Activated CD4-positive, alpha-beta T cell treated with anti-CD3 and anti-CD28 coated beads, Interleukin-2, amount 50 U/mL, for 16 hours (primary cell): ENCODE results near the gene ARL10.
"Not testable (repeated sequence)": the region's sequence is repeated elsewhere in the genome, so short reads cannot be mapped to it uniquely, and the experiment has no call there.

ENCODE experiments used
- DNase-seq: peaks from one replicate; pipeline ENCODE4 v3.0.0-alpha.2; 2020

The ARL10 gene

DNA sequence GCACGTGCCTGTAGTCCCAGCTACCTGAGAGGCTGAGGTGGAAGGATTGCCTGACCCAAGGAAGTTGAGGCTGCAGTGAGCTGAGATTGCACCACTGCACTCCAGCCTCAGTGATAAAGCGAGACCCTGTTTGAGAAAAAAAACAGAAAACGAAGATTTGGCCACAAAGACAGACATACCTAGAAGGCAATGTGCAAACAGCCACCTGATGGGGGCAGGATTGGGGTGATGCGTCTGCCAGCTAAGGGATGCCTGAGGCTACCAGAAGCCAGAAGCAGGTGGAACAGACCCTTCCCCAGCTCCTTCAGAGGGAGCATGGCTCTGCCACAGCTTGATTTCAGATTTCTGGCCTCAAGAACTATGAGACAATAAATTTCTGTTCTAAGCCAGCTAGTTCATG is 26.2 kb downstream of the ARL10 start:
- DNase-seq, result no peak

DNA sequence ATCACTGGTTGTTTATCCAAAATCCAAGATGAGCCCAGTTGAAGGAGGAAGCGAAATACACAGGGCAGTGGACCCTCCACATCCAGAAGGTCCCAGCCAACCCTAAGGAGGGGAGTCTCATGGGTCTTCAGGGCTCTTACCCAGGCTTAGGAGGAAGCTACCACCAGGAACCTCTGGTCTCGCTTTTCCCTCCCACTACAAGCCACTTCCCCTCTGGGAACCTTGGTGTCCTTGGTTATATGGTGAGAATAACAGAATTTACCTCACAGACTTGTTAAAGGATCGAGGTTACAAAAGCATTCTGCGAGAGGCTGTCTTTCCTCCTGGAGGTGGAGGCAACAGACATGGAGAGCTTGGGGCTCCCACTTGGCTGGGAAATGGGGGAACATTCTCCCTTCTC is 26.7 kb downstream of the ARL10 start:
- DNase-seq, result no peak

DNA sequence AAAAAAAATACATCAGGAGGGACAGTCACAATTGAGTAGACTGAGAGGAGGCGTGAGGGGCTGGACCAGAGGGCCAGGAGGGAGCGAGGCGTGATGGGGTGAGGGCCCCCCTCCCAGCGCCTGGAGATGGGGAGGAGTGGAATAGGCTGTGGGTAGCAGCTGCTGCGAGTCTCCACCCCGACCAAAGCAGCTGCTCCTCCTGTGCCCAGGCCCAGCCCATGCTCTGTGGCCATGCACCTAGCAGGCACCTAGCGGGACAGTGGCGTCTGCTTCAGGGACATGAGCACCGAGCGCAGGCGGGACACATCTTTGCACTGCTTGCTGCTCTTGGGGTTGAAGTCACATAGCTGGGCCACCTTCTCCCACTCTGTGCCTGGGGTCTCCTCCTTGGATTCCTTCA is 27.2 kb downstream of the ARL10 start:
- no peak for DNase-seq

DNA sequence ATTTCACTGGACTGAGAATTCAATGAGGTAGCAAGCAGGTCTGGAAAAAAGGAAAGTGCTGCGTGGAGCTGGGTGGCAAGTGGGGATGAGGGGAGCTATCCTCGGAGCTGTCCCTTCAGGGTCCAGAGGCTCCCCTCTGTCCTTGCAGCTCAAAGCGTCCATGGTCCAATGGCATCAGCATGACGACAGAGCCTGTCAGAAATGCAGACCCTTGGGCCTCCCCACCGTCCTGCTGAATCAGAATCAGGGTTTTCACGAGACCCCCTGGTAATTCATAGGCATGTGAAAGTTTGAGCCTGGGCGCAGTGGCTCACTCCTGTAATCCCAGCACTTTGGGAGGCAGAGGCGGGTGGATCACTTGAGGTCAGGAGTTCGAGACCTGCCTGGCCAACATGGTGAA is 28.8 kb downstream of the ARL10 start:
- DNase-seq, result no peak

DNA sequence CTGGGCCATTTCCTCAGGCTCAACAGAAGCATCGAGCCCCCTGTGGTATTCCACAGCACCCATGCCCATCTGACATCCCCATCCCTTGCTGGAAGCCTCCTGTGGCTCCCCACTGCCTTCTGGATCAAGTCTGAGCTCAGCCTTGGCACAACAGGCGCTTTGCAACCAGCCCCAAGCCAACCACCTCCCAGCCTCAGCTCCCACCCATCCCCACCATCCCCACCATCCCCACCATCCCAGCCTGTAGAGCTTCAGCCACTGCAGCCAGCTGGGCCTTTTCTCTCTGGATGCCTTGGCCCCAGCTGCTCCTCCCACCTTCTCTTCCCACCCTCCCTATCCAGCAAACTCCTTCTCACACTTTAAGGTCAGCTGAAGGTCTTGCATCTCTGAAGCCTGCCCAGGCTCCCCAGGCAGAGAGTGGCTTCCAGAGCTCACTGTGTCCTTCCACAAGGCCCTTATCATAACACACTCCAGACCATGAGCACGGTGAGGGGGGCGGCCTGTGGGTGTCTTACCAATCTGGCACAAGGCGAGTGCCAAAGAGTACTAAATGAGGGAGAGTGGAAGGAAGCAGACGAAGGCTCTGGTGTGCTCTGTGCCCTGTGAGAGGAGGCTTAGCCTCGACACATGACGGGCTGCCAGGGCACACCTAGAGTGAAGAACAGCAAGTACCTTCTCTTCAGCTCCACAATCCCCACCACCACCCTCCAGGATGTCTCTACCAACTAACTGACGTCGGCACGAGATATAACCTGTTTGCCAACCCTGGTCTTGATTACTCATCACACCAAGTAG is 29.8 kb downstream of the ARL10 start:
- no peak for DNase-seq

DNA sequence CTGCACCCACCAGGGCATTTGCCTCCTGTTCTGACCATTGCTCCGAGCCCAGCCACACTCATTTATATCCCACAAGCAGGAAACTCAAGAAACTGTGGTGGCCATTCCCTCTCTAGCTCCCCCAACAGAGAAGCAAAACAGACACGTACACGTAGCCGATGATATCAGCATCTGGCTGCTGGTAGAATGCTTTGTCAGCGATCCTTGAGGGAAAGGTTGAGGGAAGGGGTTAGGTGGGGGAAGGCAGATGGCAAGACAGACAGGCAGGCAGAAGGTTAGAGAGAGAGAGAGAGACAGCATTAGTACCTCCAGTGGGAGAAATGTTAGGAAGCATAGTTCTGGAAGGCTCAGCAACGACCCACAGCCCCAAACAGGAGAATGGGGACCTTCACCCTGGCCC is 31.0 kb downstream of the ARL10 start:
- no peak for DNase-seq

DNA sequence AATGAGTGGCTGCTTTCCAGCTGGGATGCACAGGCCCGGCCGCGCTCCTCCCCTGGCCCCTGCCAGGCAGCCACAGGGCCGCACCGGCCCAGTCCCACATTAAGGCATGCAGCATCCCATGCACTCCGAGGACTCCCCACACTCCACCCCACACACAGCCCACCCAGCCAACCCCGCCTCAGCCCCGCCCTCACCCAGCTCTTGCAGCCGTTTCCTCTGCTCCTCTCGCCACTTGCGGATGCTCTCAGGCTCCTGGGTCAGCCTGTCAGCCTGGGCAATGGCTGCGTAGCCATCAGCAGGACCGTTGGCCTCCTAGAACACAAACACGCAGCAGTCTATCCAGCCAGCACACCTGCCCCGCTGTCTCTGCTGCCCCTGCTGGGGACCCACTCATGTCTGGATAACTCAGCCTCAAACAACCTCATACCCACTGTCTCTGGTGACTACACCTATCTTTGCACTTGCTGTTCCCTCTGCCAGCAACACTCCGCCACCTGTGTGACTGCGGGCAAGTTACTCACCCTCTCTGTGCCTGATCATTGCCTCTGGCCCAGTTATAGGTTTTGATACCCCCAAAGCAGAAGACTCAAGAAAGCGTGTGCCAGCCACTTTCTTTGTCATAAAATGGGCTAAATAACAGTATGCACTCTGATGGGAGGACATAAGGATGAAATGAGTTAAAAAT is 32.6 kb downstream of the ARL10 start:
- no peak for DNase-seq

DNA sequence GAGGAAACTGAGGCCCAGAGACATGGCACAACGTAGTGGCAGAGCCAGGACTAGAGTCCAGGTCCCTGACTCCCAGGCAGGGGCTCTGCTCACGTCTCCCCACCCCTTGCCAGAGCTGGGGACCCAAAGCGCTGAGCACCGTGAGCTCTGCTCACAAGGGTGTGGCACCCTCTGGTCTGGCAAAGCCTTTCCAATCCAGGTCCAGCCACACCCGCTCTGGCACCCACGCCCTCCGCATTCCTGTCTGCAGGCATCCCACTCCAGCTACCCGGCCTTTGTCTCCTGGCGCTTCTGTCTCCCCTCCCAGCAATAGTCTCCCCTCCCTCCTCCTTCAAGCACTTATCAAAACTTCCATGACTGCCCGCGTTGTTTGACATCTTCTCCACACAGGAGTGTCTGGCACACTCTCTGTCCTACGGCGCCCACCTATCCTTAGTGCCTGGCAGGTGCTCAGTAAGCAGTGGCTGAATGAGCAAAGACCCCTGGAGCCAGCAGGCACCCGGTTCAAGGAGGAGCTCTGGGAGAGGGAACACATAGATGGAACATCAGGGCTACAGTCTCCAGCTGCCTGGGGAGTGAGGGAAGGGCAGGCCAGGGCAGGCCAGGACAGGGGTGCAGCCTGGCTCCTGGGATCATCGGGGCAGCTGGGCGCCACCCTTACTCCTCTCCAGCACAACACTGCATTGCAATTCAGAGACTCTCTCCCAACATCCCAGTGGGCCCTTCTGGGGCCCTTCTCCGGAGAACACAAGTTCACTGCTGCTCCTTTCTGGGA is 35.3 kb downstream of the ARL10 start:
- no peak for DNase-seq

DNA sequence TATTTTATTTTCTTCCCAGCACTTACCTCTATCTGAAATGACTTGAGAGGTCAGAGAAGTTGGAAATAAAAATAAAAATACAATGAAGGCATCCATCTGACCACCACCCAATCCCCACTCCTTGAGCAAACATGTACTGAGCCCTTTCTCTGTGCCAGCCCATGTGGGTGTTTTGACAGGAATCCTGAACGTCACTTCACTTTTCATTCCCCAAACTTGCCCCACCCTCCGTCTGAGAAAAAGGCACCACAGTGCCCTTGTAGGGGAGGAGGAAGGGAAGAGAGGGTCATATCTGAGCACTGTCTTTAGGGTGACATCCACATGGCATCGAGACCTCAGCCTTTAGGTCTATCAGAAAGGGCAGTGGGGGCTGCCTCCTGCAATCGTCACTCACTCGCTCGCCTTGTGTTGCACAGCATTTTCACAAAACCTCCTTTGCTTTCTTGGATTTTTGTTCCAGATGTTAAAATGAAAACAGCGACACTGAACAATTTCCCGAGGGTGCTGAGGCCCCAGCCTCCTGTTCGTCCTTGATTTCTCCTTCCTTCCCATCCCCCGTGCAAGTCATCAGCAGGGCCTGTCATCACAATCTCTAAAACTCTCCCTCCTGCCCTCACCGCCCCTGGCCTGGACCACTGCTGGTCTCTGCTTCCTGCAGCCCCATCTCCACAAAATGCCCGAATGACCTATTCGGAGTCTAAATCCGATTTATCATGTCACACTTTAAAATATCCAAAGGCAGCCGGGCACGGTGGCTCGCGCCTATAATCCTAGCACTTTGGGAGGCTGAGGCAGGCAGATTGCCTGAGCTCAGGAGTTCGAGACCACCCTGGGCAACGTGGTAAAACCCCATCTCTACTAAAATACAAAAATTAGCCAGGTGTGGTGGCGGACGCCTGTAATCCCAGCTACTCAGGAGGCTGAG is 36.3 kb downstream of the ARL10 start:
- no peak for DNase-seq

DNA sequence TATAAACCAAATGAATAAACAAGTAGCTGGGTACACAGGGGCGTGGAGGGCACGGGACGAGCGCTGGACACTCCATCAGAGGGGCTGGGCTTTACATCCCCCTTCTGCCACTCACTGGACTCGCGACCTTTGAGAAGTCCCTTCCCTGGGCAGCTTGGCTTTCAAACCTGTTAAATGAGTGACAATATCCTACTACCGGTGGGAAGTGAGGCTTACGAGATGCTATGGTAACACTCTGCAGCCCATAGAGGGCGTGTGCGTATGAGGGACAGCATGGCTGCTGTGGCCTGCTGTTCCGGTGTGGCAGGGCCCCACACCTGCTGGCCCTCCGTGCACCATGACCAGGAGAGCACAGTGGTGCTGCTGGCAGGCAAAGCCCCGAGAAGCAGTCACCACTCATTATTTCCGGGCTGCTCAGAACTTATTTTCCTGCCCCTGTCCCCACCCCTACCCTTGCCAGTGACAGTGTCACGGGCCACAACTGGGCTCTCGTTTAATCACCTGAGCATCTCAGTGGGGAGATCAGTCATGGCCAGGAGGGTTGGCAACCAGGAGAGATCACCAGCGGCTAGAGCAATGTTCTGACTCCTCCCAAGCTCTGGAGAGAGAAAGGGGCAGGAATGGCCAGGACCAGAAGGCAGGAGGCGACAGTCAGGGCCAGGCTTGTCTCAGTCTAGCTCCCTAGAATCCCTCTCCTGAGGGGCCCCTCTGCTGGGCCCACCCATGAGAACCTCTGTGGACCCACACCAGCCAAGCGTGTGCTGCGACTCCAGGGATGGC is 40.6 kb downstream of the ARL10 start:
- DNase-seq, result no peak

DNA sequence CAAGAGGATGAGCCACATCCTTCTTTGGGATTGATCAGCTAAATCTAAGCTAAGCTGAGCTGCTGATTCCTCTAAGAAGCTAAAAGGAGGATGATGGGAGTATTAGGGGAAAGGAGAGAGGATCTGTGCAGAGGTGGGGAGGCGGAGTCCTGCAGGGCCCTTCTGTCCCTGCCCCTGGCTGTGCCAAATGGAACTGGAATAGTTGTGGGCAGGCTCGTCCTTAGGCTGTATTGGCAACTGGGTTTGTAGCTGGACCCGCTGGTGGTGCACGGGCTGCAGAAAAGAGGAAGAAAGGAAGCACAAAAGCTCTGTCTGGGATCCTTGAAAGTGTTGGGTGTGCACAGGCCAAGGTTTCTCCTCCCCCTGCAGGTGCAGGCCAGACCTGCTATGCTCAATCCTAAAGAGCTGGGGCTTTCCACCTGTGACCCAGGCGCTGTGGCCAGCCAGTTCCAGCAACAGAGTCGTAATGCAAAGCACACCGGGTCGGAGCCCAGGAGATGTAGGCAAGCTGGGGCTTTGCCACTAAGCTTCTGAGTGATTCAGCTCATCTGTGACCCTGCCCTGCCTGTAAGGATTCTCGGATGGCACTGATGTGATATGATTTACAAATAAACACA is 41.3 kb downstream of the ARL10 start:
- no peak for DNase-seq

DNA sequence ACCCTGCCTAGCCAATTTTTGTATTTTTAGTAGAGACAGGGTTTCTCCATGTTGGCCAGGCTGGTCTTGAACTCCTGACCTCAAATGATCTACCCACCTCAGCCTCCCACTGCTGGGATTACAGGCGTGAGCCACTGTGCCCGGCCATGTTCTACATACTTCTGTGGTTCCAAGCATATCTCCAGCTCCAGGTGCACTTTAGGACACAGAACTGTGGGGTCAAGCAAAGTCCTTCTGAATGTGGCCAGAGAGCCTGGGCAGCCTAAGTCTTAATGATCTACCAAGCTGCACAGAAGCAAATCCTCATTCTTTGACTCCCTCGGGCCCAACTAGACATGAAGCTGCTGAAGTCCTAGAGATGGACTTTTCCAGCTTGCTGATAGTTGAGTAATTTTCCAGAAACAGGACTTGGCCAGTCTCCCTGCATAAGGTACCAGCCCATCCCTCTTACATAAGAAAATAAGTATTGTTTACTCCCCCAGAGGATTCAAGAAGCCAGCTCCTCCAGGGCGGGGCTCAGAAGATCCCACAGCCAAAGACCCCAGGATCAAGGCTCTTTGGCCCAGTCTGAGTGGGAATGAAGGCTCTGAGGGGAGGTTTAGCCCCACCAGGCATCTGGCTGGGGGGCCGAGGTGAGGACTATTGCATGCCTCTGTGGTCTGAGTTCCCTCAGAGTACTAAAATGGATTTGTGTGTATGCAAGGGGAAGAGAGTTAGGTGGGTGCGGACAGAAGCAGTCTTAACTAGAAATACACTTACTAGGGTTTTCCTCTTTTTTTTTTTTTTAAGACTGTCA is 42.4 kb downstream of the ARL10 start:
- DNase-seq, result no peak

DNA sequence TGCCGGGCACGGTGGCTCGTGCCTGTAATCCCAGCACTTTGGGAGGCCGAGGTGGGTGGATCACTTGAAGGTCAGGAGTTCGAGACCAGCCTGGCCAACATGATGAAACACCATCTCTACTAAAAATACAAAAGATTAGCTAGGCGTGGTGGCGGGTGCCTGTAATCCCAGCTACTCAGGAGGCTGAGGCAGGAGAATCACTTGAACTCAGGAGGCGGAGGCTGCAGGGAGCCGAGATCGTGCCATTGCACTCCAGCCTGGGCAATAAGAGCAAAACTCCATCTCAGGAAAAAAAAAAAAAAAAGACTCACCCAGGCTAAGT is 42.9 kb downstream of the ARL10 start:
- not testable (repeated sequence) for DNase-seq

DNA sequence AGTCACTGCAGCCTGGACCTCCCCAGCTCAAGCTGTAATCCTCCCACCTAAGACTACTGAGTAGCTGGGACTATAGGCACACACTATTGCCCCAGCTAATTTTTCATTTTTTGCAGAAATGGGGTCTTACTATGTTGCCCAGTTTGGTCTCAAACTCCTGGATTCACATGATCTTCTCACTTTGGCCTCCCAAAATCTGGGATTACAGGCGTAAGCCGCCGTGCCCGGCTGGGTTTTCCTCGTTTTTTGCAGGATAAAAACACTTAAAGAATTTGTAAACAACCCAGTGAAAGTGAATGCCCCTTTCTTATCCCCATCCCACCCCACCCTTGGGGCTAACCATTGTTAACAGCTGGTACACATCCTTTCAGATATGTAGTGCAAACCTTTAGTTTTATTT is 43.3 kb downstream of the ARL10 start:
- DNase-seq, result no peak

DNA sequence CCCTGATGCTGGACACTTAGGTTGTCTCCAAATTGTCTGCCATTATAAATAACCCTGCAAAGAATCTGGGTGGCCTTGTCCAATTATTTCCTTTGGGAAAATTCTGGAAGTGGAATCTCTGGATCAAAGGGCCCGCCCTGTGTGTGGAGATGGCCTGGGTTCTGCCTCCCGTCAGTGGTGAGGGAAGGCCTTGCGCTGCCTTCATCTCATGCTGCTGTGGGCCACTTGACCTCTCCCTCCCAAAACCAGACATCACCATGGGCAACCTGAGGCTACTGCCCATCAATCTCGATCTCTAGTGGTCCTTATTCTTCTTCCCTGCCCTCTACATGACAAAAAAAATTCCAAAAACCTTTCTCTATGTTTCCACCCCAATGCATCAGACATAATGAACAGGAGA is 44.5 kb downstream of the ARL10 start:
- no peak for DNase-seq

DNA sequence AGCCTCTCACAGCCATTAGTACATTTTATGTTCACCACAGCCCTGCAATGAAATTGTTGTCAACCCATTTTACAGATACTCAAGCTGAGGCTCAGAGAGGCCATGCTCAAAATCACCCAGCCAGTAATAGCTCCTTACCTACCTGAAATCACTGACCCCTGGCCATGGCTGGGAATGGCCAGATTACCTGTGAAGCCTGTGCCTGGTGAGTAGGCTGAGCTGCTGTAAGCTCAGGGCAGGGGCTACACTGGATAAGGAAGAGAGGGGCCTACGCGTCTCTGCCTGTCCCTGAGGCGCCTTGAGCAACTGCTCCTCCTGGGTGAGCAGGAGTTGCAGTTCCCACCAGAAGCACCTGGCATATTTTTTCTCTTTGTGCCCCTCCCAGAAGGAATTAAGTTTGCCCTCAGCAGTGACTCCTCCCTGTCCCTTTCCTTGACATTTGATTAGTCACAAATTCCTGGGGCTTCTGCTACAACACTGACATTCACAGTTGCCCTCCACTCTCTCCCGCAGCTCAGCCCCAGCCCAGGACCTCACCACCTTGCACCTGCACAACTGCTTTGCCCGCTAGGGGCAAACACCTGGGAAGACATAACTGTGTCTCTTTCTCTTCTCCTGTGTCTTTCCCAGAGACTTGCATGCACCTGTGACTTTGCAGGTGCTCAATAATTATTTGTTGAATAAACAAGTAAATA is 45.3 kb downstream of the ARL10 start:
- no peak for DNase-seq

DNA sequence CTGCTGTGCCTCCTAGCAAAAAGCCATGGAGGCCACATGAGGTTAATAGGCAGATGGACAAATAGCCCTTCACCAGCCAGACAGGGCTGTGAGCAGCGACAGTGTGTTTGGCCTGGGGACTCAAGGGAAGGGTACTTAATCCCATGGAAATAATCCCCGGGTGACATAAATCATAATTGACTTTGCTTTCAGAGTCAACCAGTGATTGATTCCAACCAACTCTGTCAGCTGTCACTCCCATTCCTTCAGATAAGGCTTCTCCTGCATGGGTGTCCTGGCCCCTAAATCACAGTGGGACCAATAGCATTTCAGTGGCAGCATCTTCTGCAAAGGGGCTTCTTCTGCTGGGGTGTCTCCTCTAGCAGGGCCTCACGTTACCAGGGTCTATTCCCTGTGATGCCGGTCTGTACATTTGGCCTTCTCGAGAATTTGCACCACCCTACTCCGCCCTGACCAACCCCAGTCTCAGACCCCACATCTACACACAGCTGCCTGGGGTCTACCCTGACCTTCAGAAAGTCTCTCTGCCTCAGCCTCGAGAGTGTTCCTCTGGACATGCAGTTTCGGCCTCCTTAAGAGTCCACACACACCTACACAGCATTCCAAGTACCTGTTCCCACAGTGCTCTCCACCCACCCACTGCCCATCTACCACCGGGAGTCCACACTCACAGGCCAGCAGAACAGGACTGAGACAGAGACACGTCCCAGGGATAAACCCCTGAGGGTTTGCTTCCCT is 47.4 kb downstream of the ARL10 start:
- DNase-seq, result no peak

DNA sequence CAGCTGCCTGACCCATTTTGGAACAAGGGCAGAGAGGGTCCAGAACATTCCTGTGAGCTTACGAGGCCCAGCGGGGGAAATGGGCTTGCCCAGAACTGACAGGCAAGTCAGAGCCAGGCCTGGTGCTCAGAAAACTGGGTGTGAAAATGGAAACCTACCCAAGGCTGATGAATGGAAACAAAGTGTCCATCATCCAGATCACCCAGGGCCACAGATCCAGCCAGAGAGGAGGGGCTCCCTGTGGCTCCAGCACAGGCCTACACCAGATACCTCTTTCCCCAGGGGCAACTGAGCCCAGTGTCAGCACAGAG is 47.9 kb downstream of the ARL10 start:
- no peak for DNase-seq

DNA sequence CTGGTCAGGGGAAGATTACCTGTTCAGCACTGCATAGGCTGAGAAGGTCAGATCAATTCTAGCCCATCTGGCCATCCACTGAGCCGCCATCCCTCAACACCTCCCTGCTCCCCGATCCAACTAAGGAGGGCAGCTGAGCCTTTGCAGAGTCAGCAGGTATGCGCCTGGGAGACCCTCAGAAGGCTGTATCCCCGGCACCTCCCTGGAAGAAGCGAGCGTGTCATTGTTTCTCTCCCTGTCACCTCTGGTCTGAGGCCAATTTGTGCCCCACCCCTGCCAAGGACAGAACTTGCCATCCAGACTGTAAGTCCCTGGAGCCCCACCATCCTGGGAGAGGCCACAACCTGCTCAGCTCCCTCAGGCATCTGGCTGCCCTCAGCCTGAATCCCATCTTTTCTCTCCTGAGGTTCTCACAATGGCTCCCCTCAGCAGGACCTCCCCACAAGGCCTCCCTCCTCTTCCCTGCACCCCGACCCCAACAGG is 48.5 kb downstream of the ARL10 start:
- no peak for DNase-seq
